NK-92 (cell line): ENCODE data around the gene UBAP2.
"Not testable (repeated sequence)": the region's sequence is repeated elsewhere in the genome, so short reads cannot be mapped to it uniquely, and the experiment has no call there.

Source experiments
- DNase-seq: peaks from one replicate; lab custom pipeline; 2025; ENCODE audit not compliant: unreplicated experiment; lab: John Stamatoyannopoulos, UW

Gene UBAP2

GRCh38 chr9:34047864-34048726 lies 592 bp downstream of the UBAP2 start:
- DNase-seq, result no peak

- DNase-seq, result no peak
Measured at GRCh38 chr9:34046784-34047379, 1.8 kb downstream of the UBAP2 start.

- no peak for DNase-seq
Measured at GRCh38 chr9:34045903-34046302, 2.8 kb downstream of the UBAP2 start.

GRCh38 chr9:34042074-34042473 lies 6.6 kb downstream of the UBAP2 start:
- DNase-seq, result not testable (repeated sequence)

GRCh38 chr9:34038851-34039250 lies 9.8 kb downstream of the UBAP2 start:
- not testable (repeated sequence) for DNase-seq

- DNase-seq, result no peak
Measured at GRCh38 chr9:34037626-34038025, 11.1 kb downstream of the UBAP2 start.

GRCh38 chr9:34036625-34037024 lies 12.1 kb downstream of the UBAP2 start:
- DNase-seq, result no peak

- no peak for DNase-seq
Measured at GRCh38 chr9:34035656-34036055, 13.0 kb downstream of the UBAP2 start.

- DNase-seq, result no peak
Measured at GRCh38 chr9:34034698-34035065, 14.0 kb downstream of the UBAP2 start.

- DNase-seq, result no peak
Measured at GRCh38 chr9:34032631-34033030, 16.1 kb downstream of the UBAP2 start.

GRCh38 chr9:34027845-34028574 lies 20.7 kb downstream of the UBAP2 start:
- DNase-seq, result no peak

GRCh38 chr9:34025811-34026210 lies 22.9 kb downstream of the UBAP2 start:
- DNase-seq, result no peak

- no peak for DNase-seq
Measured at GRCh38 chr9:34025062-34025461, 23.6 kb downstream of the UBAP2 start.

GRCh38 chr9:34024476-34024875 lies 24.2 kb downstream of the UBAP2 start:
- DNase-seq, result not testable (repeated sequence)

- no peak for DNase-seq
Measured at GRCh38 chr9:34016149-34016548, 32.5 kb downstream of the UBAP2 start.

GRCh38 chr9:34010979-34011378 lies 37.7 kb downstream of the UBAP2 start:
- DNase-seq, result no peak

GRCh38 chr9:34001951-34002350 lies 46.7 kb downstream of the UBAP2 start:
- DNase-seq, result no peak

GRCh38 chr9:34001298-34001697 lies 47.4 kb downstream of the UBAP2 start:
- no peak for DNase-seq

- DNase-seq, result no peak
Measured at GRCh38 chr9:33995449-33995848, 53.2 kb downstream of the UBAP2 start.

- no peak for DNase-seq
Measured at GRCh38 chr9:33993104-33993503, 55.6 kb downstream of the UBAP2 start.

- DNase-seq, result no peak
Measured at GRCh38 chr9:33992632-33993031, 56.1 kb downstream of the UBAP2 start.
